Astrocyte of the spinal cord (primary cell): Measurements from ENCODE around the gene AEN.

Experiments used
- DNase-seq: peaks from one replicate; pipeline ENCODE4 v3.0.0; 2011; ENCODE audit warnings: low read depth, low spot score
- H3K4me3 ChIP-seq: 2 replicates; pipeline ENCODE4 v1.5.1; 2011; ENCODE audit warnings: low read depth, mild to moderate bottlenecking, low read length, moderate library complexity
- in situ Hi-C: cut with HindIII; loops from 2 replicates; pipeline ENCODE4 v1.10.0; 2017; ENCODE audit warnings: low sequenced_read_pairs
- TF ChIP-seq, protein P1 (sequence below): IDR thresholded peaks from 2 replicates; pipeline ENCODE4 v1.5.1; 2012; ENCODE audit warnings: low read depth, mild to moderate bottlenecking, low read length, inconsistent platforms

AEN gene

DNA sequence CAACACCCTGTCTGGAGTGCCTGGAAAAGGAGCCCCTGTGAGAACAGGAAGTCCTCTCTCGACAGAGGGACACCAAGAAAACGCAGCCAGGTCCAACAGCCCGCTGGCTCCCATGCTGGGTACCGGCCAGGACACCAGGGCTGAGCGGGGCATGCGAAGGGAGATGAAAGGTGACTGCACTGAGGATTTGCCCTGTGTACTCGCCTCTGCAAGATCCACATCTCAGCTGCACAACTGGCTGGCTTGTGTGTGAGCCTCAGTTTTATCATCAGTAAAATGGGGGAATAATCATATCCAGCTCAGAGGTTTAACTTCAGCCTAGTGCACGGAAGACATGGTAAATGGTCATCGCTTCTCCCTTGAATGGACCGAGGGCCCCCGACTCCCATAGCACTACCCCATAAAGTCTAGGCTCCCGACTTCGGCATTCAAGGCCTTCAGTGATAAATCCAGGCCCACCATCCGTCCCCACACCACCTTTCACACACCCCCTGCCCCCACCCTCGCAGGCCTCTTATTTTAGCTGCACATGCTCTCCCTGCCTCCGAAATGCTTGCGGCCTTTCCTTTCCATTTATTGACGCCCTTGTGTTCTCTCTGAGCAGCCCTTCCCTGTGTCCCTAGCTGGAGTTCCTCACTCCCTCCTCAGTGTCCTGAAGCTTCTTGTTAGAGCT is 33.4 kb downstream of the AEN start:
- H3K4me3 ChIP-seq: no peak overlapping the region
- no peak for DNase-seq
- TF ChIP-seq, protein P1, sequence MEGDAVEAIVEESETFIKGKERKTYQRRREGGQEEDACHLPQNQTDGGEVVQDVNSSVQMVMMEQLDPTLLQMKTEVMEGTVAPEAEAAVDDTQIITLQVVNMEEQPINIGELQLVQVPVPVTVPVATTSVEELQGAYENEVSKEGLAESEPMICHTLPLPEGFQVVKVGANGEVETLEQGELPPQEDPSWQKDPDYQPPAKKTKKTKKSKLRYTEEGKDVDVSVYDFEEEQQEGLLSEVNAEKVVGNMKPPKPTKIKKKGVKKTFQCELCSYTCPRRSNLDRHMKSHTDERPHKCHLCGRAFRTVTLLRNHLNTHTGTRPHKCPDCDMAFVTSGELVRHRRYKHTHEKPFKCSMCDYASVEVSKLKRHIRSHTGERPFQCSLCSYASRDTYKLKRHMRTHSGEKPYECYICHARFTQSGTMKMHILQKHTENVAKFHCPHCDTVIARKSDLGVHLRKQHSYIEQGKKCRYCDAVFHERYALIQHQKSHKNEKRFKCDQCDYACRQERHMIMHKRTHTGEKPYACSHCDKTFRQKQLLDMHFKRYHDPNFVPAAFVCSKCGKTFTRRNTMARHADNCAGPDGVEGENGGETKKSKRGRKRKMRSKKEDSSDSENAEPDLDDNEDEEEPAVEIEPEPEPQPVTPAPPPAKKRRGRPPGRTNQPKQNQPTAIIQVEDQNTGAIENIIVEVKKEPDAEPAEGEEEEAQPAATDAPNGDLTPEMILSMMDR: no peak
- in situ Hi-C loops: no loop called here

DNA sequence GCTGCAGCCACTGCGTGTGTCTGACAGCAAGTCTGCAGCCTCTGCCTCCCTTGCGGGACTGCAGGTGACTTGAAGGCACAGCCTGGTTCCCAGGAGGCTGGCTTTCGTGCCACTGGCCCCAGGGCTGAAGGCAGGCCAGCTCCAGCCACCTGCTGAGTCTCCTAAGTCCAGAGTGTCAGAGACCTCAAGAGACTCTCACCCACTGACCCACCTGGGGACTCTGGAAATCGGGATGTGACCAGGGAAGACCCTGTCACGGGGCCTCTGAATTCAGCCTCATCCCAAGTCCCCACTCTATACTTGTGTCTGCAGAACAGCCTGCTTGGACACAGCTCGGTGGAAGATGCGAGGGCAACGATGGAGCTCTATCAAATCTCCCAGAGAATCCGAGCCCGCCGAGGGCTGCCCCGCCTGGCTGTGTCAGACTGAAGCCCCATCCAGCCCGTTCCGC is 34.0 kb downstream of the AEN start:
- no peak for DNase-seq
- no peak overlapping the region for H3K4me3 ChIP-seq
- in situ Hi-C loops: no loop called here
- TF ChIP-seq, protein P1: no peak

DNA sequence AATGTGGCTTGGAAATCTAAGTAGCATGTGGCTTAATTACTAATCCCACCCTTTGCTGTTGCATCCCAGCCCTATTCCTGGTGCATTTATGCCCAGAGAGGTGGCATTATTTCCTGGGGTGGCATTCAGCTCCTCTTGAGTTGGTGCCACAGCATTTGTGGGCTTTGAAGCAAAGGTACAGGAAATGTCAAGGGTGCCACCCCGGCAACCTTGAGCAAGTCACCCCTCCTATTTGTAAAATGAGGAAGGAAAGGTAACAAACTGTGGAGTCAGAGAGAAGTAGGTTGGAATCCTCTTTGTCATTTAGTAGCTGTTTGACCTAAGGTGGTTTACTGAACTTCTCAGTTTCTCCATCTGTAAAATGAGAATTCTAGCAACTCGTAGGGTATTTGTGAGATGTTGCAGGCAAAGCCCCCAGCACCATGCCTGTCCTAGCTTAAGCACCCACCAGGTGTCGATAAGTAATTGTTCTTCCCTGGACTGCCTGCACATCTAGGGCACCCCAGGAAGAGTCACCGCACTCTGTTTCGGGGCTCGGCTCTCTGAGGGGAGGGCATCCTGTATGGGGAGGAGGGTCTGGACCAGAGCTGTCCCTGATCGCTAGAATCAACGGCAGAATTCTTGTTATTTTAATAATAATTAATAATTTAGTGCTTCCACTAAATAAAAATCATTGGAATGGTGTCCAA is 34.8 kb downstream of the AEN start:
- TF ChIP-seq, protein P1: no peak
- no peak for DNase-seq
- in situ Hi-C loops: no loop called here
- no peak overlapping the region for H3K4me3 ChIP-seq

DNA sequence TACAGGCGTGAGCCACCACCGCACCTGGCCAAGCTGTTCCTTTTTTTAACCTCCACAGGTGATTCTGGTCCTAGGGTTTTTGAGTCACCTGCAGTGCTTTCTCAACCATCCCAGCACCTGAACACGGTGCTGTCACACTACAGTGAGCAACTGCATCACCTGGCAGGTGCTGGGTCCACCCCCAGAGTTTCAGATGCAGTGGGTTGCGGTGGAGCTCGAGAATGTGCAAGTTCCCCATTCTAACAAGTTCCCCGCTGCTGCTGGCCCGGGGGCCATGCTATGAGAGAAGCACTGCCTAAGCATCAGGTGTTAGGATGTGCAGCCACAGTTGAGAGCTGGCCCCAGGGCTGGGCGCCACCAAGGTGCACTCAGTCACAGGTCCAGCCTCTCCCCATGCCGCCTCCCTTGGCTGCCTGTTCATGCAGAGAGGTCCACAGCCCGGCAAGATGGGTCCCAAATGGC is 35.7 kb downstream of the AEN start:
- no peak for DNase-seq
- TF ChIP-seq, protein P1: no peak
- in situ Hi-C loops: no loop called here

DNA sequence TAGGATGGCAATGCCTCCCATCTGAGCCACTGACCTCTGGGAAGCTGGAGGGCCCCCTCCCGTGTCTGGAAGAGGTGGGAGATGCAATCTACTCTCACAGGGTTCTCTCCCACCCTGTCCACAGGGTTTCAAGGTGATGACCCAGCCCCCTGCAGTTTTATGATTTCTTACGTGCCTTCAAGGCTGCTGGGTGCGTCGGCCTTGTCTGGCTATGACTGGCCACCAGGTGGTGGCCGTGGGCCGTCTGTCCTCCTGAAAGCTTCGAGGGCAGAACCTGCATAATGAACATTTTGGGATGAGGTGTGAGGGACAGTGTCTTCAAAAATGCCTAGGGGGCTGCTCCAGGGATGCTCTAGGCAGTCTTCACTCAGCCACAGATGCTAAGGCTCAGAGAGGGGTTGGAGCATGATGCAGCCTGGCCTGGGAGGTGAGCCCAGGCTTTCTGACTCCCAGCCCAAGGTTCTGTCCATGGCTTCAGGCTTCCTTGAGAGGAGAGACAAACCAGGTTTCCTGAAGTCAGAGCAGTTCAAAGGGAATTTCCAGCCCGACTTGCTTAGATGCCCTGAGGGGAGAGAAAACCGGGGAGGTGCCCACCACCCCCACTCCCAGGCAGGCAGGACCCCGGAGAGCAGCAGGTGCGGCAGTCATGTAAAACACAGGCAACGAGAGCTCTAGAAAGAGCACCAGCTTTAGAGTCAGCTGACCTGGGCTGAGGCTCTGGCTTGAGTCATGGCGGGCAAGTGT is 36.4 kb downstream of the AEN start:
- H3K4me3 ChIP-seq: no peak overlapping the region
- TF ChIP-seq, protein P1: peak; percentile 88
- in situ Hi-C loops: no loop called here
- peak; percentile 51 for DNase-seq

More for the DNA sequence above, 35.7 kb downstream of the AEN start:
- H3K4me3 ChIP-seq: no peak overlapping the region

DNA sequence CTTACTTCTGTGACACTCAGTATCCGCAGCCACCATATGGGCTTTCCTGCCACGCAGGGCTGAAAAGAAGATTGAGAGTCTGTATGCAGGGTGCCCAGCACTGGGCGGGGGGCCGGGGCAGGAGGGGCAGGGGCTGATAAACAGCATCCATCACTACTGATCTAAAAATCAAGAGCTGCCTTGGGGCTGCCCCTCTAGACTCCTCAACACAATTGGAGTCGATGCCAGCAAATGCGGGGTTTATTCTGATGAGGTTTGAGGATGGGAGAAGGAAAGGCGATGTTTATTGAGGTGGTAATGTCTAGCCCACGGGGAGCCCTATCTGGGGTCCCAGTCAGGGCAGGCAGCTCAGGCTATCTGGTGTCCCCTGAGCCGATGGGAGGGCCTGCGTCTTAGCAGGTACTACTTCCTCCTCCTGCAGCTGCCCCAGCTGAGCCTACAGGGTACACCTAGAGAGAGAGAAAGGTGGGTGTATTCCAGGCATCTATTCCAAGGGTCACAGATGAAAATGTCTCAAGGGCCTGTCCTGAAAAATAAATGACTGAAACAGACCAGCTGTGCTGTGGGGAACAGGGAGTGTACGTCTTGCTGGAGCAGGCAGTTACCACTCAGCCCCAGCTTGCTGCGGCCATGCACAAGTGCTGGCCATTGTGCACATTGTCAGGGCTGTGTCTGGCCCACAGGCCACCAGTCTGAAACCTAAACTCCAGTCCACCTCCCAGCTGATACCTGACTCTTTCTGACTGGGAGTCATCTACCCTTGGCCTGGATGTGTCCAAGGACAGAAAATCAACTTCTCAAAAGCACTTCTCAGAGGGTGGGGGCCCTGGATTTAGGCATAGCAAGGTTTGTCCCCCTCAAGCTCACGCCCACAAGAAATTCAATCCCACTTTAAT is 37.2 kb downstream of the AEN start:
- in situ Hi-C loops: no loop called here
- TF ChIP-seq, protein P1: no peak
- no peak overlapping the region for H3K4me3 ChIP-seq
- DNase-seq: no peak
